Gastrocnemius medialis (tissue), 4 donors: ENCODE data around the gene HOXA4. TPM values are rescaled to one million over a fixed set of nuclear protein-coding genes. Genes with fewer than 3 reads are reported as not detected.
A peak's percentile ranks its signal among the peaks of the same experiment; 100 is the strongest.

Source experiments
- ATAC-seq, 2 donors: fragments of 150-250 bp; one replicate each; pipeline ENCODE4 v1.9.1; 2016
- DNase-seq, 2 donors: peaks; one replicate each; pipeline ENCODE4 v3.0.0-alpha.2; 2019
- H3K27ac ChIP-seq, 4 donors: fragments of 200-600 bp; sonication (generic); 1 replicate in 1 of 4; 2 replicates in 3 of 4; pipeline ENCODE4 v1.5.1; 2016 to 2018; ENCODE audit warnings: mild to moderate bottlenecking in 2 of 4, moderate library complexity in 1 of 4
- H3K27me3 ChIP-seq, 3 donors: fragments of 200-600 bp; sonication (generic) in 2 of 3; 1 replicate in 1 of 3; 2 replicates in 2 of 3; pipeline versions ENCODE4 v1.5.1 to v1.6.0; 2016 to 2019; ENCODE audit warnings: mild to moderate bottlenecking in 1 of 3, moderate library complexity in 1 of 3
- H3K36me3 ChIP-seq, 2 donors: fragments of 200-600 bp; sonication (generic) in 1 of 2; one replicate each; pipeline ENCODE4 v1.5.1; 2017 to 2018
- H3K4me1 ChIP-seq, 2 donors: fragments of 200-600 bp; sonication (generic) in 1 of 2; one replicate each; pipeline ENCODE4 v1.5.1; 2016 to 2017; ENCODE audit warnings: mild to moderate bottlenecking in 2 of 2
- H3K4me3 ChIP-seq, 4 donors: fragments of 200-600 bp; sonication (generic) in 3 of 4; 1 replicate in 1 of 4; 2 replicates in 3 of 4; pipeline ENCODE4 v1.5.1; 2016 to 2019; ENCODE audit warnings: mild to moderate bottlenecking in 2 of 4
- H3K9me3 ChIP-seq, 3 donors: fragments of 200-600 bp; sonication (generic) in 2 of 3; 1 replicate in 1 of 3; 2 replicates in 2 of 3; pipeline ENCODE4 v1.5.1; 2016 to 2019
- CTCF ChIP-seq, 5 experiments: fragments of 450-650 bp in 3 of 5; fragments of 200-600 bp in 2 of 5; sonication (generic) in 2 of 5; IDR thresholded peaks in 4 of 5; conservative IDR thresholded peaks in 1 of 5; 1 replicate in 4 of 5; 2 replicates in 1 of 5; pipeline ENCODE4 v1.5.1; 2016 to 2019; ENCODE audit warnings: antibody characterized with exemption in 5 of 5, mild to moderate bottlenecking in 3 of 5, moderate library complexity in 3 of 5
- POLR2A ChIP-seq, 2 donors: fragments of 450-650 bp; IDR thresholded peaks; one replicate each; pipeline ENCODE4 v1.6.1; 2017; ENCODE audit warnings: antibody characterized with exemption in 2 of 2, mild to moderate bottlenecking in 2 of 2, moderate library complexity in 2 of 2
- in situ Hi-C, 4 donors: fragments of 200-750 bp; cut with MboI; loops; one replicate each; pipeline versions ENCODE4 v1.15.0 to v1.8.0; 2017; ENCODE audit warnings: low sequenced_read_pairs in 4 of 4
- intact Hi-C: fragments of 100-400 bp; cut with DNase I; formaldehyde crosslinking; loops from one replicate; pipeline ENCODE4 v1.15.1; 2023; ENCODE audit warnings: low total_unique reads
- total RNA-seq, 4 donors: library from RNA; depleted of rRNA; stranded (reverse); fragments of >200 nt; gene quantifications; one replicate each; pipeline versions ENCODE4 v1.1.0 to v1.2.3, GENCODE V29; 2016

HOXA4 gene
- total RNA-seq, 4 donors from 2014 or later, result 1.7 to 4.2 (median 2.9) TPM

GRCh38 chr7:27115221-27116026, 15.1 kb downstream of the HOXA4 start:
- intact Hi-C loops, result no loop called here
- DNase-seq (no peak), ATAC-seq (no peak)
- H3K36me3 ChIP-seq, result no peaks in the 10 kb centered on the region
- no peaks in the 10 kb centered on the region for H3K27me3 ChIP-seq
- peak overlapping the region; percentile 55 to 87 (median 82) for H3K27ac ChIP-seq
- peaks cover 21 to 38% of the 10 kb centered on the region in 2 donors for H3K4me1 ChIP-seq
- H3K4me3 ChIP-seq, result peak overlapping the region; percentile 7 to 43 (median 29)
- in situ Hi-C loops, result no loop called here
- H3K9me3 ChIP-seq, result no peaks in the 10 kb centered on the region
- no peak for TF ChIP-seq CTCF (IDR thresholded peaks at IDR 0.05 in 4 of 5, conservative IDR thresholded peaks at IDR 0.05 in 1 of 5)
- TF ChIP-seq POLR2A (IDR thresholded peaks at IDR 0.05), result no peak

- Histone ChIP-seq H3K4me1 (peaks cover 21 to 35% of the 10 kb centered on the region in 2 donors), H3K36me3 (no peaks in the 10 kb centered on the region), H3K9me3 (no peaks in the 10 kb centered on the region), H3K27me3 (no peaks in the 10 kb centered on the region), H3K27ac (peak overlapping the region; percentile 55 to 87 (median 82)), H3K4me3 (peak overlapping the region; percentile 7 to 43 (median 29))
- DNase-seq (no peak), ATAC-seq (no peak)
- in situ Hi-C loops, result no loop called here
- TF ChIP-seq POLR2A (IDR thresholded peaks at IDR 0.05) (no peak), CTCF (IDR thresholded peaks at IDR 0.05 in 4 of 5, conservative IDR thresholded peaks at IDR 0.05 in 1 of 5) (no peak)
- intact Hi-C loops, result no loop called here
These were observed 15.7 kb downstream of the HOXA4 start for GRCh38 chr7:27114881-27115220.

- DNase-seq (no peak), ATAC-seq (no peak)
- no peaks in the 10 kb centered on the region for H3K27me3 ChIP-seq
- H3K9me3 ChIP-seq, result no peaks in the 10 kb centered on the region
- H3K27ac ChIP-seq, result peak overlapping the region; percentile 79 to 87 (median 82)
- H3K36me3 ChIP-seq, result no peaks in the 10 kb centered on the region
- peaks cover 21 to 30% of the 10 kb centered on the region in 2 donors for H3K4me1 ChIP-seq
- intact Hi-C loops (no loop called here), in situ Hi-C loops (no loop called here)
- TF ChIP-seq POLR2A (IDR thresholded peaks at IDR 0.05), result peak in 1 of 2 donors; percentile 7
- TF ChIP-seq CTCF (IDR thresholded peaks at IDR 0.05 in 4 of 5, conservative IDR thresholded peaks at IDR 0.05 in 1 of 5), result no peak
- H3K4me3 ChIP-seq, result peak overlapping the region; percentile 53 to 66 (median 58)
These were observed 16.4 kb downstream of the HOXA4 start for GRCh38 chr7:27113991-27114769.

- ATAC-seq (peak; percentile 49 to 67), DNase-seq (no peak)
- Histone ChIP-seq H3K27me3 (no peaks in the 10 kb centered on the region), H3K9me3 (no peaks in the 10 kb centered on the region), H3K27ac (peak overlapping the region; percentile 79 to 87 (median 82)), H3K36me3 (no peaks in the 10 kb centered on the region), H3K4me1 (peaks cover 21 to 30% of the 10 kb centered on the region in 2 donors), H3K4me3 (peak overlapping the region; percentile 53 to 66 (median 58))
- TF ChIP-seq POLR2A (IDR thresholded peaks at IDR 0.05) (no peak), CTCF (IDR thresholded peaks at IDR 0.05 in 4 of 5, conservative IDR thresholded peaks at IDR 0.05 in 1 of 5) (no peak)
- in situ Hi-C loops (no loop called here), intact Hi-C loops (no loop called here)
These were observed 17.3 kb downstream of the HOXA4 start for GRCh38 chr7:27112955-27113949.
